Embryonic facial prominence (tissue), 1 donor: ENCODE measurements around the gene CACNB2.
"Not testable (repeated sequence)": the region's sequence is repeated elsewhere in the genome, so short reads cannot be mapped to it uniquely, and the experiment has no call there.

Experiments
- DNase-seq: peaks from one replicate; pipeline ENCODE4 v3.0.0-alpha.2; 2016; ENCODE audit errors: extremely low spot score

The CACNB2 gene

GRCh38 chr10:18567343-18567856 is 427.2 kb downstream of the CACNB2 start:
- DNase-seq: no peak

- DNase-seq: not testable (repeated sequence)
Observed at GRCh38 chr10:18570386-18570785, 430.2 kb downstream of the CACNB2 start.

- no peak for DNase-seq
Observed at GRCh38 chr10:18571076-18571475, 430.9 kb downstream of the CACNB2 start.

GRCh38 chr10:18571780-18572179 is 431.6 kb downstream of the CACNB2 start:
- no peak for DNase-seq

- no peak for DNase-seq
Observed at GRCh38 chr10:18572959-18573561, 432.8 kb downstream of the CACNB2 start.

GRCh38 chr10:18576586-18576985 is 436.4 kb downstream of the CACNB2 start:
- no peak for DNase-seq

- no peak for DNase-seq
Observed at GRCh38 chr10:18577823-18578685, 437.8 kb downstream of the CACNB2 start.

- no peak for DNase-seq
Observed at GRCh38 chr10:18582803-18583202, 442.6 kb downstream of the CACNB2 start.

GRCh38 chr10:18583575-18584270 is 443.5 kb downstream of the CACNB2 start:
- no peak for DNase-seq

- not testable (repeated sequence) for DNase-seq
Observed at GRCh38 chr10:18586637-18587036, 446.4 kb downstream of the CACNB2 start.

GRCh38 chr10:18591141-18591540 is 450.9 kb downstream of the CACNB2 start:
- DNase-seq: not testable (repeated sequence)
